ENCODE results near the gene CCNJ. TPM values are rescaled to one million over a fixed set of nuclear protein-coding genes. Genes with fewer than 3 reads are reported as not detected.

CCNJ gene
- total RNA-seq, 1 experiment from 2014 or later: 36.8 TPM

DNA sequence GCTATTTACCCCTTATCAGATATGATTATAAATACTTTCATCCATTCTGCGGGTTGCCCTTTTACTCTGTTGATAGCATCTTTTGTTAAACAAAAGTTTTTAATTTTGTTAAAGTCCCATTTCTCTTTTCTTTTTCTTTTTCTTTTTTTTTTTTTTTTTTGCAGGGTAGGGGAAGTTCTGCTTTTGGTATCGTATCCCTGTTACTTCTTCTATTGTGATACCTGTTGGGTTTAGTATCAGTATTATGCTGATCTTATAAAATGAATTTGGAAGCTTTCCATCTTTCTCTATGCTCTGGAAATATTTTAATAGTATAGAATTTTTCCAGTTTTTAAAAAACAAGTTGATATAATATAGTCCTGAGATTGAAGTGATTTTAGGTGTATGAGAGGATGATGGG lies 6.0 kb downstream of the CCNJ start:
- no peak overlapping the region for H3K56ac ChIP-seq (ENCODE audit: insufficient read length, low read depth, low read length)
- no peaks in the 10 kb centered on the region for H3K9me3 ChIP-seq (ENCODE audit: control insufficient read depth, low read depth, low read length)
- no peak overlapping the region for H4K91ac ChIP-seq (ENCODE audit: insufficient read length, low read depth, low read length)
- H2BK120ac ChIP-seq (ENCODE audit: low read depth, low read length, poor library complexity, severe bottlenecking): no peak overlapping the region
- no peaks in the 10 kb centered on the region for H3K4me1 ChIP-seq (ENCODE audit: insufficient read depth, low read length)
- H2BK12ac ChIP-seq (ENCODE audit: insufficient read length, low read depth, low read length): no peak overlapping the region
- peaks cover 32% of the 10 kb centered on the region; the same call in 1 of the 2 replicates for H3K79me2 ChIP-seq (ENCODE audit: insufficient read depth, low read length)
- peaks cover 5% of the 10 kb centered on the region for H3K79me1 ChIP-seq (ENCODE audit: insufficient read depth, low read depth, low read length, poor library complexity, severe bottlenecking)
- no peak overlapping the region for H2AFZ ChIP-seq (ENCODE audit: low read length)
- H3K9me3 Mint-ChIP-seq: no peaks in the 10 kb centered on the region
- no peak overlapping the region for H3K4me2 ChIP-seq (ENCODE audit: insufficient read depth, insufficient read length, low read length)
- H3K23me2 ChIP-seq (ENCODE audit: insufficient read length, low read depth, low read length, poor library complexity, severe bottlenecking): peaks cover 4% of the 10 kb centered on the region
- H3K9ac ChIP-seq (ENCODE audit: extremely low read depth, insufficient read length, low read length): no peak overlapping the region
- no peak overlapping the region for H4K5ac ChIP-seq (ENCODE audit: insufficient read length, low read depth, low read length)
- no peak overlapping the region for H3K14ac ChIP-seq (ENCODE audit: insufficient read depth, low read length)
- H2BK5ac ChIP-seq (ENCODE audit: insufficient read length, low read length): no peak overlapping the region
- H3K4me1 Mint-ChIP-seq: peaks cover 29 to 36% of the 10 kb centered on the region in 2 experiments
- H3K23ac ChIP-seq (ENCODE audit: insufficient read length, low read depth, low read length): no peak overlapping the region
- H3K27me3 Mint-ChIP-seq (ENCODE audit: low read depth): no peaks in the 10 kb centered on the region
- no peak overlapping the region for H2BK20ac ChIP-seq (ENCODE audit: low read depth, low read length, poor library complexity, severe bottlenecking)
- H3K27ac ChIP-seq (ENCODE audit: insufficient read length, low read depth, low read length): no peak overlapping the region
- H4K8ac ChIP-seq (replicated peaks; ENCODE audit: insufficient read length, low read depth, low read length): no peak overlapping the region
- DNase-seq: no peak
- H3K27me3 ChIP-seq (ENCODE audit: insufficient read depth, low read length): no peaks in the 10 kb centered on the region
- H3K4me3 Mint-ChIP-seq: no peak overlapping the region
- no peak overlapping the region for H2BK15ac ChIP-seq (ENCODE audit: low read depth, low read length)
- H2AK5ac ChIP-seq (ENCODE audit: insufficient read length, low read length): no peak overlapping the region
- H3T11ph ChIP-seq (ENCODE audit: low read length): no peak overlapping the region
- H3K27ac Mint-ChIP-seq: no peak overlapping the region
- H3K36me3 Mint-ChIP-seq (ENCODE audit: insufficient read depth in 1 of 3, low read depth in 3 of 3): peaks cover 36 to 58% (median 54%) of the 10 kb centered on the region in 3 experiments
- no peak overlapping the region for H3K4ac ChIP-seq (ENCODE audit: low read depth, low read length)
- TF ChIP-seq, protein P1, sequence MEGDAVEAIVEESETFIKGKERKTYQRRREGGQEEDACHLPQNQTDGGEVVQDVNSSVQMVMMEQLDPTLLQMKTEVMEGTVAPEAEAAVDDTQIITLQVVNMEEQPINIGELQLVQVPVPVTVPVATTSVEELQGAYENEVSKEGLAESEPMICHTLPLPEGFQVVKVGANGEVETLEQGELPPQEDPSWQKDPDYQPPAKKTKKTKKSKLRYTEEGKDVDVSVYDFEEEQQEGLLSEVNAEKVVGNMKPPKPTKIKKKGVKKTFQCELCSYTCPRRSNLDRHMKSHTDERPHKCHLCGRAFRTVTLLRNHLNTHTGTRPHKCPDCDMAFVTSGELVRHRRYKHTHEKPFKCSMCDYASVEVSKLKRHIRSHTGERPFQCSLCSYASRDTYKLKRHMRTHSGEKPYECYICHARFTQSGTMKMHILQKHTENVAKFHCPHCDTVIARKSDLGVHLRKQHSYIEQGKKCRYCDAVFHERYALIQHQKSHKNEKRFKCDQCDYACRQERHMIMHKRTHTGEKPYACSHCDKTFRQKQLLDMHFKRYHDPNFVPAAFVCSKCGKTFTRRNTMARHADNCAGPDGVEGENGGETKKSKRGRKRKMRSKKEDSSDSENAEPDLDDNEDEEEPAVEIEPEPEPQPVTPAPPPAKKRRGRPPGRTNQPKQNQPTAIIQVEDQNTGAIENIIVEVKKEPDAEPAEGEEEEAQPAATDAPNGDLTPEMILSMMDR (conservative IDR thresholded peaks at IDR 0.05): no peak
- H4K20me1 ChIP-seq (ENCODE audit: control insufficient read depth, insufficient read depth, insufficient read length): no peaks in the 10 kb centered on the region
- H3K18ac ChIP-seq (ENCODE audit: insufficient read length, low read depth, low read length): no peak overlapping the region
- WGBS (ENCODE audit: extremely low coverage, insufficient read length, low lambda C conversion rate): no CpG with 5 or more reads among the region's 2 CpGs

Measured in H9 (cell line).